ENCODE data around the gene KMT5C.

Gene KMT5C

GRCh38 chr19:55372316-55373081 is 32.8 kb downstream of the KMT5C start (continued):
- TF ChIP-seq ZNF645 (tag by site-specific recombination; IDR thresholded peaks at IDR 0.05) (no peak), ZFP37 (tag by site-specific recombination; IDR thresholded peaks at IDR 0.05) (no peak), ZBTB26 (tag by site-specific recombination; optimal IDR thresholded peaks at IDR 0.05) (no peak), ZNF335 (tag by site-specific recombination; conservative IDR thresholded peaks at IDR 0.05) (peak; percentile 34; the same call in 1 of the 2 replicates), ZNF18 (tag by site-specific recombination; IDR thresholded peaks at IDR 0.05) (no peak), ZNF580 (tag by site-specific recombination; IDR thresholded peaks at IDR 0.05) (no peak), ZNF133 (tag by site-specific recombination; IDR thresholded peaks at IDR 0.05) (no peak), ZNF701 (tag by site-specific recombination; IDR thresholded peaks at IDR 0.05) (no peak), ZNF341 (tag by site-specific recombination; IDR thresholded peaks at IDR 0.05; ENCODE audit: low read depth) (no peak), ZNF140 (tag by site-specific recombination; IDR thresholded peaks at IDR 0.05) (no peak), ZNF157 (tag by site-specific recombination; IDR thresholded peaks at IDR 0.05) (no peak), ZNF324 (tag by site-specific recombination; IDR thresholded peaks at IDR 0.05) (no peak), ZNF530 (tag by site-specific recombination; IDR thresholded peaks at IDR 0.05; ENCODE audit: low read depth) (no peak), REST (tag by site-specific recombination; IDR thresholded peaks at IDR 0.05) (no peak), ZNF664 (tag by site-specific recombination; IDR thresholded peaks at IDR 0.05) (no peak), ZNF202 (tag by site-specific recombination; IDR thresholded peaks at IDR 0.05; ENCODE audit: borderline replicate concordance) (no peak), MEIS1 (CRISPR knock-in tag; IDR thresholded peaks at IDR 0.05; ENCODE audit: borderline replicate concordance) (no peak), TRIM28 (IDR thresholded peaks at IDR 0.05; ENCODE audit: borderline replicate concordance, low read length) (no peak), ZNF560 (tag by site-specific recombination; IDR thresholded peaks at IDR 0.05; ENCODE audit: borderline replicate concordance) (no peak), MZF1 (tag by site-specific recombination; IDR thresholded peaks at IDR 0.05; ENCODE audit: borderline replicate concordance) (no peak), ZFP69B (tag by site-specific recombination; IDR thresholded peaks at IDR 0.05) (no peak), ZSCAN18 (tag by site-specific recombination; IDR thresholded peaks at IDR 0.05) (no peak), TSHZ1 (tag by site-specific recombination; IDR thresholded peaks at IDR 0.05; ENCODE audit: borderline replicate concordance) (no peak), ZNF639 (tag by site-specific recombination; IDR thresholded peaks at IDR 0.05) (0 out of 2 replicates have a peak, but pooled peaks have one; percentile 28), SP2 (tag by site-specific recombination; IDR thresholded peaks at IDR 0.05) (no peak)
